ENCODE results near the gene PARK7. TPM values are rescaled to one million over a fixed set of nuclear protein-coding genes. Genes with fewer than 3 reads are reported as not detected.

Gene PARK7
- total RNA-seq, 1 experiment from 2014 or later = 370 TPM

DNA sequence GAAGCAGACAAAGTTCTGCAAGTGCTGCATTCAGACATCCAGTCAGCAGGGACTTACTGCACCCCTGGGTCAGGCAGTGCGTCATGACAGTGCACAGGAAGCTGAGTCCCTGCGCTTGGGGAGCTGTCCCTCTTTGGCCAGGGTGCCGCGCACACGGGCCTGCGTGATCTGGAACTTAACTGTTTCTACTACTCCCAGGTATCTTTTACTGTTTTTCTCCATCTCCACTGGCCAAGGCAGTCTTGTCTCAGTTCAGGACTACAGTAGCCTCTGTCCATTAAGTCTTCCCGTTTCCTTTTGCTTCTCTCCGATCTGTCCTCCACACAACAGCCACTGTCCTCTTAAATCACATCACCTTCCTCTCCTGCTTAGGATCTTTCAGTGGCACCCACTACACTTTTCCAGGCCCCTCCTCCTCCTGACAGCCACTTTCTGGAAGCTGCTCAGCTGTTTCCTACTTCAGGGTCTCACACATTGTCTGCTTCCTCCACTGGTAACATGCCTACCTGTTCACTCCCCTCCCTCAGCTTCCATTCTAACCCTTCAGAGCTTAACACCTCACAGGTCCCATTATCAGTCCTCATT is 48.7 kb downstream of the PARK7 start:
- ChIA-PET POLR2A (interaction anchor here (3.1 kb wide), 1 partner anchor 14 kb away, joined by 8 read pairs; no protein-coding TSS in a partner anchor), CTCF (interaction anchor here (0.8 kb wide), 1 partner anchor 304 kb away, joined by 3 read pairs; no protein-coding TSS in a partner anchor), RAD21 (ENCODE audit: low non-redundant PET in 1 of 2, low total read pairs in 2 of 2, uncharacterized antibody in 2 of 2, unreplicated experiment in 2 of 2) (no interaction called here)
- peaks cover 47% of the 10 kb centered on the region; the same call in 1 of the 2 replicates for H4K20me1 ChIP-seq (ENCODE audit: insufficient read depth)
- peaks cover 57% of the 10 kb centered on the region for H3K79me2 ChIP-seq (ENCODE audit: insufficient read depth, low read length)
- TF ChIP-seq, protein P1, sequence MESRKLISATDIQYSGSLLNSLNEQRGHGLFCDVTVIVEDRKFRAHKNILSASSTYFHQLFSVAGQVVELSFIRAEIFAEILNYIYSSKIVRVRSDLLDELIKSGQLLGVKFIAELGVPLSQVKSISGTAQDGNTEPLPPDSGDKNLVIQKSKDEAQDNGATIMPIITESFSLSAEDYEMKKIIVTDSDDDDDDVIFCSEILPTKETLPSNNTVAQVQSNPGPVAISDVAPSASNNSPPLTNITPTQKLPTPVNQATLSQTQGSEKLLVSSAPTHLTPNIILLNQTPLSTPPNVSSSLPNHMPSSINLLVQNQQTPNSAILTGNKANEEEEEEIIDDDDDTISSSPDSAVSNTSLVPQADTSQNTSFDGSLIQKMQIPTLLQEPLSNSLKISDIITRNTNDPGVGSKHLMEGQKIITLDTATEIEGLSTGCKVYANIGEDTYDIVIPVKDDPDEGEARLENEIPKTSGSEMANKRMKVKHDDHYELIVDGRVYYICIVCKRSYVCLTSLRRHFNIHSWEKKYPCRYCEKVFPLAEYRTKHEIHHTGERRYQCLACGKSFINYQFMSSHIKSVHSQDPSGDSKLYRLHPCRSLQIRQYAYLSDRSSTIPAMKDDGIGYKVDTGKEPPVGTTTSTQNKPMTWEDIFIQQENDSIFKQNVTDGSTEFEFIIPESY (IDR thresholded peaks at IDR 0.05; ENCODE audit: extremely low read depth, insufficient replicate concordance, low read length) = no peak
- peak; percentile 100 for TF ChIP-seq POLR2AphosphoS5 (IDR thresholded peaks at IDR 0.05; ENCODE audit: low read depth, low read length)
- H3K9ac ChIP-seq (ENCODE audit: low read length) = no peak overlapping the region
- H3K4me2 ChIP-seq (ENCODE audit: low read length) = no peak overlapping the region
- H2AFZ ChIP-seq (ENCODE audit: low read depth, low read length, poor library complexity, severe bottlenecking) = no peak overlapping the region
- H3K4me1 ChIP-seq (ENCODE audit: control insufficient read depth in 1 of 2, insufficient read depth in 2 of 2, low read length in 2 of 2) = peaks cover 38 to 87% of the 10 kb centered on the region in 2 experiments; a peak in 3 of 4 replicates
- H3K36me3 ChIP-seq (ENCODE audit: control insufficient read depth in 1 of 2, insufficient read depth in 2 of 2, low read length in 2 of 2) = peaks cover 45 to 47% of the 10 kb centered on the region in 2 experiments
- ATAC-seq = peak; percentile 22; the same call in 1 of the 2 replicates
- peak overlapping the region; percentile 31 for H3K27ac ChIP-seq (ENCODE audit: low read depth, low read length)
- H3K9me3 ChIP-seq (ENCODE audit: control insufficient read depth in 1 of 2, insufficient read depth in 1 of 2, low read depth in 1 of 2, low read length in 2 of 2) = no peaks in the 10 kb centered on the region
- H3K27me3 ChIP-seq (ENCODE audit: insufficient read depth, low read length) = no peaks in the 10 kb centered on the region
- no peak overlapping the region for H3K4me3 ChIP-seq (replicated peaks in 1 of 2; ENCODE audit: low read depth in 1 of 2, low read length in 2 of 2)
- no TSS peak for BruUV-seq (replicated peaks)
- intact Hi-C loops (cut with micrococcal nuclease) = no loop called here
- DNase-seq (ENCODE audit: low read depth, low spot score) = no peak
- no peaks in the 10 kb centered on the region for H3K9me2 ChIP-seq (ENCODE audit: insufficient read depth)

DNA sequence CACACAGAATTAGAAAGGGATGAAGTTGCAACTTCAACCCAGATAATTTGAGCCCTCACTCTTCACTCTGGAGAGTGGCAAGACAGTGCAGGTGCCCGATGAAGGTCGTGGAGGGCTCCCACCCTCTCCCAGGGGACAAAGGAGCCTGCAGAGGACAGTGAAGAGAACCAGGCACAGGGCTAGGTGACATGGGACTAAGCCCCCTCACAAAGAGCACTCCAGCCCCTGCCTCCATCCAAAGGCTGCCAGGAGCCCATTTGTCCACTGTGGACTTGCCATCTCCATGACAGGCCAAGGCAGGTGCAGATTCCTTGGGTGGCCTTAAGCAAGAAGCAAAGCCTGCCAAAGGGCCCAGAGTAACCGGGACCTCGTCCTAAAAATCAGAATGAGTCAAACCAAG is 49.5 kb downstream of the PARK7 start:
- Histone ChIP-seq H3K9me2 (ENCODE audit: insufficient read depth) (no peaks in the 10 kb centered on the region), H3K9ac (ENCODE audit: low read length) (peak overlapping the region; percentile 4; the same call in 1 of the 2 replicates), H3K27me3 (ENCODE audit: insufficient read depth, low read length) (no peaks in the 10 kb centered on the region), H3K27ac (ENCODE audit: low read depth, low read length) (peak overlapping the region; percentile 21), H4K20me1 (ENCODE audit: insufficient read depth) (peaks cover 55% of the 10 kb centered on the region; the same call in 1 of the 2 replicates), H3K79me2 (ENCODE audit: insufficient read depth, low read length) (peaks cover 65% of the 10 kb centered on the region), H3K9me3 (ENCODE audit: control insufficient read depth in 1 of 2, insufficient read depth in 1 of 2, low read depth in 1 of 2, low read length in 2 of 2) (no peaks in the 10 kb centered on the region), H3K4me2 (ENCODE audit: low read length) (no peak overlapping the region), H2AFZ (ENCODE audit: low read depth, low read length, poor library complexity, severe bottlenecking) (no peak overlapping the region), H3K36me3 (ENCODE audit: control insufficient read depth in 1 of 2, insufficient read depth in 2 of 2, low read length in 2 of 2) (peaks cover 49 to 54% of the 10 kb centered on the region in 2 experiments), H3K4me3 (replicated peaks in 1 of 2; ENCODE audit: low read depth in 1 of 2, low read length in 2 of 2) (no peak overlapping the region), H3K4me1 (ENCODE audit: control insufficient read depth in 1 of 2, insufficient read depth in 2 of 2, low read length in 2 of 2) (peaks cover 42 to 87% of the 10 kb centered on the region in 2 experiments)
- POLR2A ChIA-PET = interaction anchor here (3.1 kb wide), 1 partner anchor 13 kb away, joined by 8 read pairs; no protein-coding TSS in a partner anchor
- ATAC-seq = no peak
- CTCF ChIA-PET = interaction anchor here (2.1 kb wide), 1 partner anchor 303 kb away, joined by 6 read pairs; no protein-coding TSS in a partner anchor
- DNase-seq (ENCODE audit: low read depth, low spot score) = no peak
- intact Hi-C loops (cut with micrococcal nuclease) = no loop called here
- RAD21 ChIA-PET (ENCODE audit: low non-redundant PET in 1 of 2, low total read pairs in 2 of 2, uncharacterized antibody in 2 of 2, unreplicated experiment in 2 of 2) = no interaction called here
- no TSS peak for BruUV-seq (replicated peaks)
- no peak for TF ChIP-seq ZFX (IDR thresholded peaks at IDR 0.05)
- peak; percentile 81 for TF ChIP-seq POLR2AphosphoS5 (IDR thresholded peaks at IDR 0.05; ENCODE audit: low read depth, low read length)
- TF ChIP-seq ZNF274 (IDR thresholded peaks at IDR 0.05; ENCODE audit: low read depth, low read length) = no peak
- TF ChIP-seq, protein P2, sequence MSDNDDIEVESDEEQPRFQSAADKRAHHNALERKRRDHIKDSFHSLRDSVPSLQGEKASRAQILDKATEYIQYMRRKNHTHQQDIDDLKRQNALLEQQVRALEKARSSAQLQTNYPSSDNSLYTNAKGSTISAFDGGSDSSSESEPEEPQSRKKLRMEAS (IDR thresholded peaks at IDR 0.05) = no peak
- TF ChIP-seq, protein P3, sequence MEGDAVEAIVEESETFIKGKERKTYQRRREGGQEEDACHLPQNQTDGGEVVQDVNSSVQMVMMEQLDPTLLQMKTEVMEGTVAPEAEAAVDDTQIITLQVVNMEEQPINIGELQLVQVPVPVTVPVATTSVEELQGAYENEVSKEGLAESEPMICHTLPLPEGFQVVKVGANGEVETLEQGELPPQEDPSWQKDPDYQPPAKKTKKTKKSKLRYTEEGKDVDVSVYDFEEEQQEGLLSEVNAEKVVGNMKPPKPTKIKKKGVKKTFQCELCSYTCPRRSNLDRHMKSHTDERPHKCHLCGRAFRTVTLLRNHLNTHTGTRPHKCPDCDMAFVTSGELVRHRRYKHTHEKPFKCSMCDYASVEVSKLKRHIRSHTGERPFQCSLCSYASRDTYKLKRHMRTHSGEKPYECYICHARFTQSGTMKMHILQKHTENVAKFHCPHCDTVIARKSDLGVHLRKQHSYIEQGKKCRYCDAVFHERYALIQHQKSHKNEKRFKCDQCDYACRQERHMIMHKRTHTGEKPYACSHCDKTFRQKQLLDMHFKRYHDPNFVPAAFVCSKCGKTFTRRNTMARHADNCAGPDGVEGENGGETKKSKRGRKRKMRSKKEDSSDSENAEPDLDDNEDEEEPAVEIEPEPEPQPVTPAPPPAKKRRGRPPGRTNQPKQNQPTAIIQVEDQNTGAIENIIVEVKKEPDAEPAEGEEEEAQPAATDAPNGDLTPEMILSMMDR (IDR thresholded peaks at IDR 0.05 in 2 of 3, conservative IDR thresholded peaks at IDR 0.05 in 1 of 3; ENCODE audit: borderline replicate concordance in 1 of 3, insufficient read depth in 1 of 3, low read depth in 2 of 3, low read length in 2 of 3) = no peak
- TF ChIP-seq, protein P4, sequence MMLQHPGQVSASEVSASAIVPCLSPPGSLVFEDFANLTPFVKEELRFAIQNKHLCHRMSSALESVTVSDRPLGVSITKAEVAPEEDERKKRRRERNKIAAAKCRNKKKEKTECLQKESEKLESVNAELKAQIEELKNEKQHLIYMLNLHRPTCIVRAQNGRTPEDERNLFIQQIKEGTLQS (IDR thresholded peaks at IDR 0.05) = no peak
- TF ChIP-seq POLR2A (IDR thresholded peaks at IDR 0.05; ENCODE audit: borderline replicate concordance, extremely low read depth, insufficient read depth, insufficient read length) = no peak
- no peak for TF ChIP-seq YY1 (IDR thresholded peaks at IDR 0.05; ENCODE audit: extremely low read depth, insufficient replicate concordance, low read depth, low read length)
- TF ChIP-seq CBX3 (IDR thresholded peaks at IDR 0.05; ENCODE audit: low read depth) = no peak
- TF ChIP-seq, protein P1 (IDR thresholded peaks at IDR 0.05; ENCODE audit: extremely low read depth, insufficient replicate concordance, low read length) = peak; percentile 10
